Measurements from ENCODE around the gene DCAF16.

DNA sequence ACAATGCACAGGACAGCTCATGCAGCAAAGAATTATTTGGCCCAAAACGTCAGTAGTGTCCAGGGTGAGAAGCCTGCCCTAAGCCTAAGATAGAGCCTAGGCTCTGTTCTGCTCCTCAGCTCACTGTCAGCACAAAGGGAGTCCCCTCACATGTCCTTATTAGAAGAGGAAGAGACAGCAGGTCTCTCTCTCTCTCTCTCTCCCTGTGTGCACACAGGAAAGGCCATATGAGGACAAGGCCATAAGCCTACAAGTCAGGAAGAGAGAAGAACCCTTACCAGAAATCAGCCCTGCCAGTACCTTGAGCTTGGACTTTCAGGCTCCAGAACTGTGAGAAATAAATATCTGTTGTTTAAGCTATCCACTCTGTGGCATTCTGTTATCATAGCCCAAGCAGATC, 49.5 kb downstream of the DCAF16 start:
- TF ChIP-seq, protein P1, sequence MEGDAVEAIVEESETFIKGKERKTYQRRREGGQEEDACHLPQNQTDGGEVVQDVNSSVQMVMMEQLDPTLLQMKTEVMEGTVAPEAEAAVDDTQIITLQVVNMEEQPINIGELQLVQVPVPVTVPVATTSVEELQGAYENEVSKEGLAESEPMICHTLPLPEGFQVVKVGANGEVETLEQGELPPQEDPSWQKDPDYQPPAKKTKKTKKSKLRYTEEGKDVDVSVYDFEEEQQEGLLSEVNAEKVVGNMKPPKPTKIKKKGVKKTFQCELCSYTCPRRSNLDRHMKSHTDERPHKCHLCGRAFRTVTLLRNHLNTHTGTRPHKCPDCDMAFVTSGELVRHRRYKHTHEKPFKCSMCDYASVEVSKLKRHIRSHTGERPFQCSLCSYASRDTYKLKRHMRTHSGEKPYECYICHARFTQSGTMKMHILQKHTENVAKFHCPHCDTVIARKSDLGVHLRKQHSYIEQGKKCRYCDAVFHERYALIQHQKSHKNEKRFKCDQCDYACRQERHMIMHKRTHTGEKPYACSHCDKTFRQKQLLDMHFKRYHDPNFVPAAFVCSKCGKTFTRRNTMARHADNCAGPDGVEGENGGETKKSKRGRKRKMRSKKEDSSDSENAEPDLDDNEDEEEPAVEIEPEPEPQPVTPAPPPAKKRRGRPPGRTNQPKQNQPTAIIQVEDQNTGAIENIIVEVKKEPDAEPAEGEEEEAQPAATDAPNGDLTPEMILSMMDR (IDR thresholded peaks at IDR 0.05), result no peak
- TF ChIP-seq POLR2A (IDR thresholded peaks at IDR 0.05), result no peak
